ENCODE data around the gene POTEH.
"Not testable (repeated sequence)": the region's sequence is repeated elsewhere in the genome, so short reads cannot be mapped to it uniquely, and the experiment has no call there.

The POTEH gene

DNA sequence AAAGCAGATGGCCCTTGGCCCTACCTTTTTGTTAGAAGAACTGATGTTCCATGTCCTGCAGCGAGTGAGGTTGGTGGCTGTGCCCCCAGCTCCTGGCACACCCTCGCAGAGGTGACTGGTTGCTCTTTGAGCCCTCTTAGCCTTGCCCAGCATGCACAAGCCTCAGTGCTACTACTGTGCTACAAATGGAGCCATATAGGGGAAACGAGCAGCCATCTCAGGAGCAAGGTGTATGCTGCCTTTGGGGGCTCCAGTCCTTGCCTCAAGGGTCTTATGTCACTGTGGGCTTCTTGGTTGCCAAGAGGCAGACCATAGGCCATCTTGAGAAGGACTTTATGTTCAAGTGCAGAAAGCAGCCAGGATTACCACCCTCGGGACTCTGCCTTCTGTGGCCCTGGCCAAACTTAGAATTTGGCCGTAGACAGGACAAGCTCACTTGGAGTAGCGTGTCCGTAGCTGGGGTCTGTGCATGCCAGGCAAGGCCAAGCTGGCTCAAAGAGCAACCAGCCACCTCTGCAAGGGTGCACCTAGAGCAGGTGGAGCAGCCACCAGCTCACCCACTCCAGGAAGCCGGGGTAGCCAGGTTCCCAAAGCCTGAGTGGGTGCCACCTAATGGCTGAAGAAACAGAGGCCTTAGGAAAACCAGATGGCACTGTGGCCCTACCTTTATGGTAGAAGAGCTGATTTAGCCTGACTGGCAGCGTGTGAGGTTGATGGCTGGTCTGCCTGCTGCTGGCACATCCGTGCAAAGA, 48.5 kb downstream of the POTEH start:
- not testable (repeated sequence) for DNase-seq

- DNase-seq, result not testable (repeated sequence)
Measured at GRCh38 chr22:15738909-15739391, 49.1 kb downstream of the POTEH start.

- not testable (repeated sequence) for DNase-seq
Measured at GRCh38 chr22:15747636-15748323, 58.0 kb downstream of the POTEH start.

DNA sequence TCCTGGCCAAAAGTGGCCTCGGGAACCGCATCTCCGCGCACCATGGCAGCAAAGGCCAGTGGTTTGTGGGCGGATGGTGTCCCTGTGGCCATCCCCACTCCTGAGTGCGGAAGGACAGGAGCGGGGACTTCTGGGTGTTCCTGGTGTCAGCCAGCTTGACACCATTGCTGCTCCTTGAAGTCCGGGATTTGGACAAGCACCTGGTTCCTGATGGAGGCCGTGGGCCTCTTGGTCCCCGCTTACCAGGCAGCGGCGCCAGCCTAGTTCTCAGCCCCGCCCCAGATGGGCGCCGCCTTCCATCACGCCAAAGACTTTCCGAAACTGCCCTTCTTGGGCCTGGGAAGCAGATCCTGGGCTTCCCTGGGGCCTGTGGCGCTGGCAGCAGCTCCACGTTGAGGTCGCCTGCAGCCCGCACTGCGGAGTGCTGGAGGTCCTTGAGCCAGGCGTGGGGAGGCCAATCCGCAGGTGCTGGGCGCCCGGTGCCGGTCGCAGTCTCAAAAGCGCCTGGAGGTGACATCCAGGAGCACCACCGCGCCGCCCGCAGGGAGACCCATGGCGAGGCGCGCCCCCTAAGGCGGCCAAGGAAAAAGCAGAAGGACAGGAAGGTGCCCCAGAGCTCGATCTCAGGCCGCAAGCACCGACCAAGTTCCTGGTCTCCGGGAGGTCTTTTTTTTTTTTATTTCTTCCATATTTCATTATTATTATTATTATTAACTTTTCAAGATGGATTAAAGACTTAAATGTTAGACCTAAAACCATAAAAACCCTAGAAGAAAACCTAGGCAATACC, 59.5 kb downstream of the POTEH start:
- not testable (repeated sequence) for DNase-seq

- not testable (repeated sequence) for DNase-seq
Measured at GRCh38 chr22:15759443-15760097, 69.7 kb downstream of the POTEH start.

- not testable (repeated sequence) for DNase-seq
Measured at GRCh38 chr22:15760388-15761150, 70.7 kb downstream of the POTEH start.

DNA sequence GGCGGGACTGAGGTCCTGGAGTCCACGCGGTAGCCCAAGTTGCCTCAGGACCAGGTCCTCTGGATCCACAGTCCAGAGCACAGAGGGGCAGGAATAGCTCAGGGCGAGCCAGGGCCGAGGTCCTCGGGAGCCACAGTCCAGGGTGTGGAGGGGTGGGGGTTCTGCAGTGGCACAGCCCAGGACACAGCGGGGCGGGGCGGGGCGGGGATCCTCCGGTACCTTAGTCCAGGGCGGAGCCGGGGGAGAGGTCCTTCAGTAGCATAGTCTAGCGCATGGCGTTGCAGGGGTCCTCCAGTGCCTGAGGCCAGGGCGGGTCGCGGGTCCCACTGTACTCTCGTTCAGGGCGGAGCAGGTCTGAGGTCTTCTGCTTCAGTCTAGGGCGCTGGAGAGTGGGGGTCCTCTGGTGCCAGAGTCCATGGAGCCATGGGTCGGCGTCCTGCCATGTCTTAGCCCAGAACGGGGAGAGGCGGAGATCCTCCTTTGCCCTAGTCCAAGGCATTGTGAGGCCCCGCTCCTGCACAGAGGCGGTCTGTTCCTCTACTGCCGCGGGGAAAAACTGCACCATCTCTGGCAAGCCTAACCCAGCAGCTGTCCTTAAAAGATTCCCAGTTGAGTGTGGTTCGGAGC, 71.4 kb downstream of the POTEH start:
- not testable (repeated sequence) for DNase-seq

DNA sequence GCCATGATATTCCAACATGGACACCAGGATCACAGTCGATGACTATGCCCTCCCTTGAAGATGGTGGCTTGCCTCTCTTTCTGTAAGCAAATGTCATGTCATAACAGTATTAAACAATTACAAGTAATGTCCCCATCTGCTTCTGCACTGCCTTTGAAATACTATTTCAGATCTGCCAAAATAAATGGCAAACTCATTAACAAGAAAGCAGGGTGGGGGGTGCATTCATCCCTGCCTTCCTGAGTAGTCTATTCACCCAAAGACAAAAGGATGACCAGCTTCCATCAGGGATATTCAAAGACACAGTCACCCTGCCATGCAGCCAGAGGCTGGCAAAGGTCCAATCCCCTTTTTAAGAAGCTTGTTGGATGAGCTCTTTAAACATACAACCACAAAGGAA, 73.7 kb downstream of the POTEH start:
- DNase-seq, result not testable (repeated sequence)
